Measurements from ENCODE around the gene CFAP221.

GRCh38 chr2:119647440-119648169, 103.4 kb downstream of the CFAP221 start:
- TF ChIP-seq EP300 (IDR thresholded peaks at IDR 0.05; ENCODE audit: borderline replicate concordance in 1 of 2, control insufficient read depth in 1 of 2, low read depth in 2 of 2, low read length in 2 of 2) (0 out of 4 replicates have a peak, but pooled peaks of 1 of the 2 experiments have one; percentile 16), CHD2 (IDR thresholded peaks at IDR 0.05; ENCODE audit: borderline replicate concordance, low read depth, low read length) (no peak), ZNF592 (IDR thresholded peaks at IDR 0.05) (no peak), JUNB (IDR thresholded peaks at IDR 0.05) (peak; percentile 74), CEBPB (IDR thresholded peaks at IDR 0.05; ENCODE audit: borderline replicate concordance in 1 of 2, low read depth in 2 of 2, low read length in 2 of 2) (no peak), USF2 (IDR thresholded peaks at IDR 0.05; ENCODE audit: borderline replicate concordance, low read depth, low read length) (no peak), ZNF274 (IDR thresholded peaks at IDR 0.05; ENCODE audit: insufficient read depth, insufficient read length) (no peak), NFIC (IDR thresholded peaks at IDR 0.05; ENCODE audit: low read depth, low read length) (no peak), ZNF217 (IDR thresholded peaks at IDR 0.05) (no peak)
